ENCODE results near the gene STPG2. TPM values are rescaled to one million over a fixed set of nuclear protein-coding genes. Genes with fewer than 3 reads are reported as not detected.
"Not testable (repeated sequence)": the region's sequence is repeated elsewhere in the genome, so short reads cannot be mapped to it uniquely, and the experiment has no call there.

Gene STPG2
- total and polyA plus RNA-seq, 7 donors = 0.06 to 0.71 (median 0.33) TPM; not detected in 4

- intact Hi-C loops (cut with DNase I) = no loop called here
- Histone ChIP-seq H3K4me1 (peaks cover 0 to 22% (median 13%) of the 10 kb centered on the region in 4 donors), H3K27ac (no peak overlapping the region), H3K4me3 (no peak overlapping the region), H3K36me3 (no peaks in the 10 kb centered on the region), H3K9me3 (no peaks in the 10 kb centered on the region), H3K27me3 (no peaks in the 10 kb centered on the region)
- WGBS, 2 donors = 66 to 72% methylated on average over 2 of the region's 2 CpGs
- TF ChIP-seq, protein P1, sequence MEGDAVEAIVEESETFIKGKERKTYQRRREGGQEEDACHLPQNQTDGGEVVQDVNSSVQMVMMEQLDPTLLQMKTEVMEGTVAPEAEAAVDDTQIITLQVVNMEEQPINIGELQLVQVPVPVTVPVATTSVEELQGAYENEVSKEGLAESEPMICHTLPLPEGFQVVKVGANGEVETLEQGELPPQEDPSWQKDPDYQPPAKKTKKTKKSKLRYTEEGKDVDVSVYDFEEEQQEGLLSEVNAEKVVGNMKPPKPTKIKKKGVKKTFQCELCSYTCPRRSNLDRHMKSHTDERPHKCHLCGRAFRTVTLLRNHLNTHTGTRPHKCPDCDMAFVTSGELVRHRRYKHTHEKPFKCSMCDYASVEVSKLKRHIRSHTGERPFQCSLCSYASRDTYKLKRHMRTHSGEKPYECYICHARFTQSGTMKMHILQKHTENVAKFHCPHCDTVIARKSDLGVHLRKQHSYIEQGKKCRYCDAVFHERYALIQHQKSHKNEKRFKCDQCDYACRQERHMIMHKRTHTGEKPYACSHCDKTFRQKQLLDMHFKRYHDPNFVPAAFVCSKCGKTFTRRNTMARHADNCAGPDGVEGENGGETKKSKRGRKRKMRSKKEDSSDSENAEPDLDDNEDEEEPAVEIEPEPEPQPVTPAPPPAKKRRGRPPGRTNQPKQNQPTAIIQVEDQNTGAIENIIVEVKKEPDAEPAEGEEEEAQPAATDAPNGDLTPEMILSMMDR (IDR thresholded peaks at IDR 0.05) = no peak
- TF ChIP-seq POLR2A (IDR thresholded peaks at IDR 0.05) (no peak), EP300 (IDR thresholded peaks at IDR 0.05) (no peak), POLR2AphosphoS5 (IDR thresholded peaks at IDR 0.05) (no peak)
- DNase-seq = no peak
These were observed 498.0 kb downstream of the STPG2 start for GRCh38 chr4:97645071-97645821.

DNA sequence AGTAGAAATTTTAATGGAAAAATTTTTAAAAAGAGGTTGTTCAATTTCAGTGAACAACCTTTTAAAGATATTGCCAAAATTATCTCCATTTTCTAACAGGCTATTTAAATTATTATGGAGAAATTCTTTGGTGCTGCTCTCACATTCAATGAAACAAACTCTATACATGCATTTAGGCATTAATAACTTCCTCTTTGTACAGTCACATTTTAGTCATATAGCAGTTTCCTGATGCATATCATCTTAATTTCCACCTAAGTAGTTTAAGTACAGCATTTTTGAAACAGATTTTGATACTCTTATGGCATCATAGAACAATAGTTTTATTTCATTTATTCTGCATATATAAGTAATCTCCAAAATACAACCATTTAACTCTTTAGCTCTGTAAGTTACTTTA lies 500.1 kb downstream of the STPG2 start:
- intact Hi-C loops (cut with DNase I) = no loop called here
- no peak for DNase-seq
- no peaks in the 10 kb centered on the region for H3K36me3 ChIP-seq
- TF ChIP-seq POLR2A (IDR thresholded peaks at IDR 0.05) (no peak), EP300 (IDR thresholded peaks at IDR 0.05) (no peak), POLR2AphosphoS5 (IDR thresholded peaks at IDR 0.05) (no peak)
- TF ChIP-seq, protein P1 (IDR thresholded peaks at IDR 0.05) = no peak
- H3K27ac ChIP-seq = no peak overlapping the region
- no peak overlapping the region for H3K4me3 ChIP-seq
- no peaks in the 10 kb centered on the region for H3K9me3 ChIP-seq
- H3K4me1 ChIP-seq = peaks cover 0 to 22% (median 13%) of the 10 kb centered on the region in 4 donors
- H3K27me3 ChIP-seq = no peaks in the 10 kb centered on the region

DNA sequence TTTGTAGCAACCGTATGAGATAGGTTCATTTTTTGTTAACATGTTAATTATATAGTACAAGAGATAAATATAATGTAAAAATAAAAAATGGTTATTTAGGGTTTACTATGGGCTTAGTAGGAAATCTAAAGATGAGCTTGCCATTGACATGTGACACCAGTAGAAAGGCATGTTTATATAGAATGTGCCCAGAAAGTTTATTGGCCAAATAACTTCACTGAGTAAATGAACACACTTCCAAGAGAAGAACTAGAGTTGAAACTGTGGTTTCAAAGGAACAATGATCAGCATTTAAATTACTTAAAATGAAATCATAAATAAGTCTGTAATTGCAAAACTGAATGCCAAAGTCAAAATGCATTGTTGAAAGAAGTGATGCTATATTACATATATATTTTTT lies 503.3 kb downstream of the STPG2 start:
- WGBS, 2 donors = 93% methylated on average over 1 of the region's 1 CpG
- H3K27ac ChIP-seq = no peak overlapping the region
- peaks cover 0 to 3% (median under 1%) of the 10 kb centered on the region in 4 donors for H3K4me1 ChIP-seq
- TF ChIP-seq EP300 (IDR thresholded peaks at IDR 0.05) = no peak
- TF ChIP-seq, protein P1 (IDR thresholded peaks at IDR 0.05) = no peak
- TF ChIP-seq POLR2A (IDR thresholded peaks at IDR 0.05) = no peak
- TF ChIP-seq POLR2AphosphoS5 (IDR thresholded peaks at IDR 0.05) = no peak
- H3K9me3 ChIP-seq = no peaks in the 10 kb centered on the region
- intact Hi-C loops (cut with DNase I) = no loop called here
- H3K27me3 ChIP-seq = no peaks in the 10 kb centered on the region
- H3K4me3 ChIP-seq = no peak overlapping the region
- no peaks in the 10 kb centered on the region for H3K36me3 ChIP-seq
- no peak for DNase-seq

DNA sequence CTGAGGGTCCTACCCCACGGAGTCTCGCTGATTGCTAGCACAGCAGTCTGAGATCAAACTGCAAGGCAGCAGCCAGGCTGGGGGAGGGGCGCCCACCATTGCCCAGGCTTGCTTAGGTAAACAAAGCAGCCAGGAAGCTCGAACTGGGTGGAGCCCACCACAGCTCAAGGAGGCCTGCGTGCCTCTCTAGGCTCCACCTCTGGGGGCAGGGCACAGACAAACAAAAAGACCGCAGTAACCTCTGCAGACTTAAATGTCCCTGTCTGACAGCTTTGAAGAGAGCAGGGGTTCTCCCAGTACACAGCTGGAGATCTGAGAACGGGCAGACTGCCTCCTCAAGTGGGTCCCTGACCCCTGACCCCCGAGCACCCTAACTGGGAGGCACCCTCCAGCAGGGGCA lies 509.4 kb downstream of the STPG2 start:
- H3K9me3 ChIP-seq; intact Hi-C loops (cut with DNase I); H3K27ac ChIP-seq; H3K4me3 ChIP-seq; H3K4me1 ChIP-seq; H3K27me3 ChIP-seq; DNase-seq; H3K36me3 ChIP-seq: not testable (repeated sequence)
- 73 to 78% methylated on average over 8 of the region's 8 CpGs for WGBS, 2 donors

DNA sequence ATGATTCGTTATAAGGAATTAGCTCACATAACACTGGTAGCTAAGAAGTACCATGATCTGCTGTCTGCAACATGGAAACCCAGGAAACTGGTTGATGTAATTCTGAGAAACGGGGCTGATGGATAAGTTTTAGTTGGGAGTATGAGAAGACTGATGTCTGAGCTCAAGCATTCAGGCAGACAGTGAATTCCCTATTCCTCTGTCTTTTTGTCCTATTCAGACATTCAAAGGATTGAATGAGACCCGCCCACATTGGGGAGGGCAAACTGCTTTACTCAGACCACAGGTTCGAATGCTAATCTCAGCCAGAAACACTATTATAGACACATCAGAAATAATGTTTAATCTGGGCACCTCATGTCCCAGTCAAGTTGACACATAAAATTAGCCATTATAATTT lies 515.5 kb downstream of the STPG2 start:
- DNase-seq = no peak
- no peaks in the 10 kb centered on the region for H3K27me3 ChIP-seq
- 86% methylated on average over 4 of the region's 4 CpGs for WGBS, 2 donors
- no peak for TF ChIP-seq POLR2AphosphoS5 (IDR thresholded peaks at IDR 0.05)
- no peak for TF ChIP-seq EP300 (IDR thresholded peaks at IDR 0.05)
- TF ChIP-seq, protein P1 (IDR thresholded peaks at IDR 0.05) = no peak
- no peak for TF ChIP-seq POLR2A (IDR thresholded peaks at IDR 0.05)
- H3K4me3 ChIP-seq = no peak overlapping the region
- no peaks in the 10 kb centered on the region for H3K36me3 ChIP-seq
- H3K4me1 ChIP-seq = no peaks in the 10 kb centered on the region
- intact Hi-C loops (cut with DNase I) = no loop called here
- H3K27ac ChIP-seq = no peak overlapping the region
- no peaks in the 10 kb centered on the region for H3K9me3 ChIP-seq
